OCI-LY7 (cell line): ENCODE results near the gene SCP2D1. TPM values are rescaled to one million over a fixed set of nuclear protein-coding genes. Genes with fewer than 3 reads are reported as not detected.

Source experiments
- BruUV-seq: library from RNA; stranded (reverse); fragments of 400-500 nt; replicated peaks from 2 replicates; lab custom pipeline; 2021; lab: Mats Ljungman, UMichigan
- CTCF ChIA-PET: fragments of 300-600 bp; sonication (Branson Sonifier 250); formaldehyde crosslinking; loops from one replicate; lab custom pipeline; 2022; ENCODE audit warnings: antibody characterized with exemption; ENCODE audit not compliant: unreplicated experiment; lab: Charles Lee
- POLR2A ChIA-PET: fragments of 300-600 bp; sonication (Branson Sonifier 250); formaldehyde crosslinking; loops from one replicate; lab custom pipeline; 2022; ENCODE audit warnings: antibody characterized with exemption; lab: Charles Lee
- DNase-seq: peaks from one replicate; pipeline ENCODE4 v3.0.0-alpha.2; 2015; ENCODE audit warnings: low spot score
- H2AFZ ChIP-seq: fragments of 200-600 bp; sonication (generic), shearing (Covaris generic); 2 replicates; pipeline ENCODE4 v1.6.1; 2014; ENCODE audit warnings: mild to moderate bottlenecking, antibody characterized with exemption, low read length, moderate library complexity
- H3K27ac ChIP-seq: fragments of 200-600 bp; sonication (generic); 2 replicates; pipeline ENCODE4 v1.5.1; 2014; ENCODE audit warnings: mixed run types, low read depth, mild to moderate bottlenecking, moderate library complexity, low read length, inconsistent platforms; ENCODE audit not compliant: poor library complexity, severe bottlenecking
- H3K36me3 ChIP-seq: fragments of 200-600 bp; sonication (generic); 2 replicates; pipeline ENCODE4 v1.6.1; 2014; ENCODE audit warnings: mild to moderate bottlenecking, antibody characterized with exemption, low read length, moderate library complexity, mixed read lengths; ENCODE audit not compliant: insufficient read depth
- H3K4me1 ChIP-seq: fragments of 200-600 bp; sonication (generic); 2 replicates; pipeline ENCODE4 v1.5.1; 2014; ENCODE audit warnings: mild to moderate bottlenecking, low read length; ENCODE audit not compliant: insufficient read depth, poor library complexity, severe bottlenecking
- H3K4me2 ChIP-seq: fragments of 200-600 bp; sonication (generic); 2 replicates; pipeline ENCODE4 v1.6.1; 2014; ENCODE audit warnings: mild to moderate bottlenecking, low read length
- H3K4me3 ChIP-seq: fragments of 200-600 bp; sonication (generic); 2 replicates; pipeline ENCODE4 v1.5.1; 2014; ENCODE audit warnings: mild to moderate bottlenecking, low read depth, low read length; ENCODE audit not compliant: poor library complexity, severe bottlenecking
- H3K79me2 ChIP-seq: fragments of 200-600 bp; sonication (generic); 2 replicates; pipeline ENCODE4 v1.6.1; 2016; ENCODE audit warnings: low read depth, mild to moderate bottlenecking, low read length, moderate library complexity, mixed read lengths; ENCODE audit not compliant: insufficient read depth
- H3K9me2 ChIP-seq: fragments of 200-600 bp; sonication (generic); 2 replicates; pipeline ENCODE4 v1.6.1; 2016; ENCODE audit warnings: mild to moderate bottlenecking, low read length, mixed read lengths; ENCODE audit not compliant: insufficient read depth
- H3K9me3 ChIP-seq: fragments of 200-600 bp; sonication (generic); 2 replicates; pipeline ENCODE4 v1.6.1; 2014; ENCODE audit warnings: mild to moderate bottlenecking, mixed run types, low read length, mixed read lengths
- H4K20me1 ChIP-seq: fragments of 200-600 bp; sonication (generic); 2 replicates; pipeline ENCODE4 v1.6.1; 2014; ENCODE audit warnings: mild to moderate bottlenecking, antibody characterized with exemption, low read length, moderate library complexity, mixed read lengths; ENCODE audit not compliant: insufficient read depth
- EZH2phosphoT487 ChIP-seq: fragments of 200-600 bp; sonication (generic); IDR thresholded peaks from 2 replicates; pipeline ENCODE4 v1.6.1; 2018; ENCODE audit warnings: low read depth, borderline replicate concordance, mild to moderate bottlenecking, mixed run types, antibody characterized with exemption, low read length, moderate library complexity, mixed read lengths
- intact Hi-C: fragments of 100-400 bp; cut with micrococcal nuclease; formaldehyde crosslinking; loops from one replicate; pipeline ENCODE4 v1.10.0; 2022; ENCODE audit not compliant: unreplicated experiment
- total RNA-seq, 2 experiments: library from RNA; depleted of rRNA in 1 of 2; stranded (reverse); fragments of >200 nt in 1 of 2; shearing (Covaris generic) in 1 of 2; gene quantifications; 2 replicates each; pipeline ENCODE4 v1.2.3, GENCODE V29; 2014 to 2022
- TF ChIP-seq, protein P1 (sequence below): fragments of 200-600 bp; sonication (generic); conservative IDR thresholded peaks from 2 replicates; pipeline ENCODE4 v1.5.1; 2014; ENCODE audit warnings: mild to moderate bottlenecking, antibody characterized with exemption, low read length, moderate library complexity, mixed read lengths

The SCP2D1 gene
- total RNA-seq, 2 experiments from 2014 or later = not detected

DNA sequence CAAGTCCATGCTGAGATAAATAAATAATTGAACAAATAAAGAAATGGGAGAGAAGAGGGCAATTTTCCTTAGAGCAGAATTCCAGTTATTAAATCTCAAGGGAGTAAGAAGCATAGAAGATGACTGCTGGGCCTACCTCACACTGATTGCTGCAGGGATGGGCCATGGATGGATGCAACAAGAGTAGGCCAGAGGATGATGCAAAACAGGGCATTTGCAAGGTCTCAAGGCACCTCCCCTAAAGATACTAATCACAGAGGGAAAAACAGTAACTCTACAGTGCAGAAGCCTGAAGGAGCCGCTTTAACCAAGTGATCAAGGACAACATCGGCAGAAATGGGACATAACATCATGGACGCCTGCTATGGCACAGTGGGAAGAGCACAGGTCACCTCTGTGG lies 1.7 kb upstream of the SCP2D1 start:
- Histone ChIP-seq H3K4me1 (no peaks in the 10 kb centered on the region), H3K9me3 (no peaks in the 10 kb centered on the region), H4K20me1 (no peaks in the 10 kb centered on the region), H3K9me2 (no peaks in the 10 kb centered on the region), H3K4me2 (no peak overlapping the region), H2AFZ (no peak overlapping the region), H3K4me3 (no peak overlapping the region), H3K79me2 (no peaks in the 10 kb centered on the region), H3K27ac (no peak overlapping the region), H3K36me3 (no peaks in the 10 kb centered on the region)
- DNase-seq = no peak
- intact Hi-C loops = no loop called here
- ChIA-PET CTCF (no interaction called here), POLR2A (interaction anchor here (1.1 kb wide), 1 partner anchor 135 kb away, joined by 3 read pairs; no protein-coding TSS in a partner anchor)
- BruUV-seq = no TSS peak
- TF ChIP-seq, protein P1, sequence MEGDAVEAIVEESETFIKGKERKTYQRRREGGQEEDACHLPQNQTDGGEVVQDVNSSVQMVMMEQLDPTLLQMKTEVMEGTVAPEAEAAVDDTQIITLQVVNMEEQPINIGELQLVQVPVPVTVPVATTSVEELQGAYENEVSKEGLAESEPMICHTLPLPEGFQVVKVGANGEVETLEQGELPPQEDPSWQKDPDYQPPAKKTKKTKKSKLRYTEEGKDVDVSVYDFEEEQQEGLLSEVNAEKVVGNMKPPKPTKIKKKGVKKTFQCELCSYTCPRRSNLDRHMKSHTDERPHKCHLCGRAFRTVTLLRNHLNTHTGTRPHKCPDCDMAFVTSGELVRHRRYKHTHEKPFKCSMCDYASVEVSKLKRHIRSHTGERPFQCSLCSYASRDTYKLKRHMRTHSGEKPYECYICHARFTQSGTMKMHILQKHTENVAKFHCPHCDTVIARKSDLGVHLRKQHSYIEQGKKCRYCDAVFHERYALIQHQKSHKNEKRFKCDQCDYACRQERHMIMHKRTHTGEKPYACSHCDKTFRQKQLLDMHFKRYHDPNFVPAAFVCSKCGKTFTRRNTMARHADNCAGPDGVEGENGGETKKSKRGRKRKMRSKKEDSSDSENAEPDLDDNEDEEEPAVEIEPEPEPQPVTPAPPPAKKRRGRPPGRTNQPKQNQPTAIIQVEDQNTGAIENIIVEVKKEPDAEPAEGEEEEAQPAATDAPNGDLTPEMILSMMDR = no peak
- TF ChIP-seq EZH2phosphoT487 = no peak

DNA sequence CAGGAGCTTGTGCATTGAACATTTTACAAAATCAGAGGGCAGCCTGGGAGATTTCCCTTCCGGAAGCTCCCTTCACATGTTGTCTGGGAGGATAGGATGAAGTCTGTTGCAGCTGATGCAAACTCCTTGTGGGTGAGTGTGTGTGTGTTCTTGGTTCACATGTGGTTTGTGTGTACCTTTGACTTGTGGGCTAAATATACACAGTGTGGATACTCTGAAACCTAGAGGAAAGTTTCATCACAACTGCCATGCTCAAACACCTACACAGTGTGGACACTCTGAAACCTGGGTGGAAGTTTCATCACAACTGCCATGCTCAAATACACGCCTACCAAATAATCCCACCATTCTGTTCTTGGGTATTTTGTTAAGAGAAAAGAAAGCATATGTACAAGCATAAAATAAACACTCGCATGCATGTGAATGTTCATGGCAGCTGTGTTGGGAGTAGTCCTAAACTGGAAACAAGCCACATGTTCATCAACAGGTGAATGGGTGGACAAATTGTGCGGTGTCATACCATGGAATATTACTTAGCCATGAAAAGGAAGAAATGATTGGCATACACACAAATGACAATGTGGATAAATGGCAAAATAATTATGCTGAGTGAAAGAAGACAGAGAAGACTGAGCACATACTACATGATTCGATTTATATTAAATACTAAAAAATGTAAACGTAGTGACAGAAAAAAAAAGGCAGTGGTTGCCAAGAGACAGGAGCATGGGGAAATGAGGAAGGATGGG lies 1.8 kb downstream of the SCP2D1 start:
- ChIA-PET CTCF (no interaction called here), POLR2A (no interaction called here)
- no peak for DNase-seq
- no peaks in the 10 kb centered on the region for H3K36me3 ChIP-seq
- no TSS peak for BruUV-seq
- intact Hi-C loops = no loop called here
- H3K4me2 ChIP-seq = no peak overlapping the region
- no peaks in the 10 kb centered on the region for H3K9me2 ChIP-seq
- no peaks in the 10 kb centered on the region for H4K20me1 ChIP-seq
- TF ChIP-seq EZH2phosphoT487 = no peak
- TF ChIP-seq, protein P1 = no peak
- no peaks in the 10 kb centered on the region for H3K79me2 ChIP-seq
- H3K4me3 ChIP-seq = no peak overlapping the region
- no peak overlapping the region for H2AFZ ChIP-seq
- H3K9me3 ChIP-seq = no peaks in the 10 kb centered on the region
- no peak overlapping the region for H3K27ac ChIP-seq
- no peaks in the 10 kb centered on the region for H3K4me1 ChIP-seq

DNA sequence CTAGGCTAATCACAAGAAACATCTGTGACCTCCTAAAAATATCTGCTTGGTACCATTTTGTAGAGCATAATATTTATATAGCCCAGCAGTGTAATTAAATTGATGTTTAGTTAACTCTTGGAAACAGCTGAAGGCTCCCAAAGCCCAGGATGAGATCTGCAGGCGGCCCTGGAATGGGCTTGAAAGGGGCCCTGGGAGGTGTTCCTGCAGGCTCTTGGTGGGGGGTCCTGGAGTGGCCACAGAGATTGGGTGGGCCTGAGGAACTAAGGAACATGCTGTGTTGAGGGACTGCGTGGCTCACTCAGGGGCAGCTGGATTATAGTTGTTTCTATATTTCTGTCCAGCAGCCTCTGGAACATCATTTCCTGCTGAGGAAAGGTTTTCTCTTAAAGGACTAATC lies 9.2 kb downstream of the SCP2D1 start:
- CTCF ChIA-PET = no interaction called here
- Histone ChIP-seq H4K20me1 (no peaks in the 10 kb centered on the region), H3K4me3 (no peak overlapping the region), H3K79me2 (no peaks in the 10 kb centered on the region), H2AFZ (no peak overlapping the region), H3K36me3 (no peaks in the 10 kb centered on the region), H3K27ac (no peak overlapping the region), H3K9me2 (no peaks in the 10 kb centered on the region), H3K4me1 (no peaks in the 10 kb centered on the region), H3K4me2 (no peak overlapping the region), H3K9me3 (no peaks in the 10 kb centered on the region)
- DNase-seq = no peak
- intact Hi-C loops = no loop called here
- no TSS peak for BruUV-seq
- TF ChIP-seq, protein P1 = no peak
- no peak for TF ChIP-seq EZH2phosphoT487
- POLR2A ChIA-PET = interaction anchor here (0.6 kb wide), 1 partner anchor 184 kb away, joined by 5 read pairs; no protein-coding TSS in a partner anchor
